ENCODE measurements around the gene SERPINA3.

SERPINA3 gene

GRCh38 chr14:94584591-94585280, 27.5 kb upstream of the SERPINA3 start:
- H3K4me1 ChIP-seq (ENCODE audit: low read length) = no peaks in the 10 kb centered on the region
- H3K79me2 ChIP-seq (ENCODE audit: low read length) = no peaks in the 10 kb centered on the region
- no peak overlapping the region for H3K4me3 ChIP-seq (ENCODE audit: low read length)
- peaks cover 24% of the 10 kb centered on the region; the same call in 1 of the 2 replicates for H3K27me3 ChIP-seq (ENCODE audit: low read depth, low read length)
- no peak overlapping the region for H3K4me2 ChIP-seq (ENCODE audit: low read length)
- H4K20me1 ChIP-seq (ENCODE audit: insufficient read depth, low read length) = no peaks in the 10 kb centered on the region
- H3K36me3 ChIP-seq (replicated peaks; ENCODE audit: low read depth, low read length) = no peaks in the 10 kb centered on the region
- no peak overlapping the region for H3K27ac ChIP-seq (ENCODE audit: low read length)
- no peaks in the 10 kb centered on the region for H3K9me3 ChIP-seq (ENCODE audit: insufficient read depth, low read length)
- no peak overlapping the region for H2AFZ ChIP-seq (ENCODE audit: low read depth, low read length)
- TF ChIP-seq CTCF (IDR thresholded peaks at IDR 0.05; ENCODE audit: low read depth, low read length) (no peak), EZH2phosphoT487 (IDR thresholded peaks at IDR 0.05; ENCODE audit: low read depth) (no peak)
- H3K9ac ChIP-seq (ENCODE audit: low read length) = no peak overlapping the region

GRCh38 chr14:94586635-94587034, 25.6 kb upstream of the SERPINA3 start:
- Histone ChIP-seq H3K36me3 (replicated peaks; ENCODE audit: low read depth, low read length) (no peaks in the 10 kb centered on the region), H3K9ac (ENCODE audit: low read length) (no peak overlapping the region), H3K9me3 (ENCODE audit: insufficient read depth, low read length) (no peaks in the 10 kb centered on the region), H3K79me2 (ENCODE audit: low read length) (no peaks in the 10 kb centered on the region), H3K27ac (ENCODE audit: low read length) (no peak overlapping the region), H2AFZ (ENCODE audit: low read depth, low read length) (no peak overlapping the region), H3K4me2 (ENCODE audit: low read length) (no peak overlapping the region), H3K4me3 (ENCODE audit: low read length) (no peak overlapping the region), H3K4me1 (ENCODE audit: low read length) (no peaks in the 10 kb centered on the region), H4K20me1 (ENCODE audit: insufficient read depth, low read length) (no peaks in the 10 kb centered on the region), H3K27me3 (ENCODE audit: low read depth, low read length) (peaks cover 16% of the 10 kb centered on the region; the same call in 1 of the 2 replicates)
- TF ChIP-seq CTCF (IDR thresholded peaks at IDR 0.05; ENCODE audit: low read depth, low read length) (no peak), EZH2phosphoT487 (IDR thresholded peaks at IDR 0.05; ENCODE audit: low read depth) (no peak)

- H3K27ac ChIP-seq (ENCODE audit: low read length) = no peak overlapping the region
- H3K79me2 ChIP-seq (ENCODE audit: low read length) = no peaks in the 10 kb centered on the region
- TF ChIP-seq CTCF (IDR thresholded peaks at IDR 0.05; ENCODE audit: low read depth, low read length) (no peak), EZH2phosphoT487 (IDR thresholded peaks at IDR 0.05; ENCODE audit: low read depth) (no peak)
- H3K4me3 ChIP-seq (ENCODE audit: low read length) = no peak overlapping the region
- no peaks in the 10 kb centered on the region for H4K20me1 ChIP-seq (ENCODE audit: insufficient read depth, low read length)
- H3K4me1 ChIP-seq (ENCODE audit: low read length) = no peaks in the 10 kb centered on the region
- H3K27me3 ChIP-seq (ENCODE audit: low read depth, low read length) = peaks cover 16% of the 10 kb centered on the region; the same call in 1 of the 2 replicates
- H2AFZ ChIP-seq (ENCODE audit: low read depth, low read length) = no peak overlapping the region
- no peaks in the 10 kb centered on the region for H3K9me3 ChIP-seq (ENCODE audit: insufficient read depth, low read length)
- no peaks in the 10 kb centered on the region for H3K36me3 ChIP-seq (replicated peaks; ENCODE audit: low read depth, low read length)
- no peak overlapping the region for H3K9ac ChIP-seq (ENCODE audit: low read length)
- no peak overlapping the region for H3K4me2 ChIP-seq (ENCODE audit: low read length)
These were observed 23.9 kb upstream of the SERPINA3 start for GRCh38 chr14:94588311-94588710.

GRCh38 chr14:94591073-94591472, 21.1 kb upstream of the SERPINA3 start:
- Histone ChIP-seq H4K20me1 (ENCODE audit: insufficient read depth, low read length) (no peaks in the 10 kb centered on the region), H3K79me2 (ENCODE audit: low read length) (no peaks in the 10 kb centered on the region)
- TF ChIP-seq EZH2phosphoT487 (IDR thresholded peaks at IDR 0.05; ENCODE audit: low read depth) = no peak
- no peak for TF ChIP-seq CTCF (IDR thresholded peaks at IDR 0.05; ENCODE audit: low read depth, low read length)

More at GRCh38 chr14:94591073-94591472, 21.1 kb upstream of the SERPINA3 start:
- Histone ChIP-seq H3K36me3 (replicated peaks; ENCODE audit: low read depth, low read length) (no peaks in the 10 kb centered on the region), H3K4me3 (ENCODE audit: low read length) (no peak overlapping the region), H3K4me2 (ENCODE audit: low read length) (no peak overlapping the region), H3K9ac (ENCODE audit: low read length) (no peak overlapping the region), H3K4me1 (ENCODE audit: low read length) (no peaks in the 10 kb centered on the region), H3K27me3 (ENCODE audit: low read depth, low read length) (peaks cover 16% of the 10 kb centered on the region; the same call in 1 of the 2 replicates), H3K9me3 (ENCODE audit: insufficient read depth, low read length) (no peaks in the 10 kb centered on the region), H2AFZ (ENCODE audit: low read depth, low read length) (no peak overlapping the region), H3K27ac (ENCODE audit: low read length) (no peak overlapping the region)

All from OCI-LY3 (cell line).